DOHH2 (cell line): ENCODE results near the gene OPN1MW3.
"Not testable (repeated sequence)": the region's sequence is repeated elsewhere in the genome, so short reads cannot be mapped to it uniquely, and the experiment has no call there.

Source experiments
- CTCF ChIP-seq: fragments of 200-600 bp; sonication (generic); IDR thresholded peaks from one replicate; pipeline ENCODE4 v1.5.1; 2014; ENCODE audit warnings: antibody characterized with exemption, mild to moderate bottlenecking, low read depth, low read length; ENCODE audit not compliant: poor library complexity, severe bottlenecking
- EZH2phosphoT487 ChIP-seq: fragments of 200-600 bp; sonication (generic); IDR thresholded peaks from 2 replicates; pipeline ENCODE4 v1.6.1; 2017; ENCODE audit warnings: borderline replicate concordance, mild to moderate bottlenecking, antibody characterized with exemption, low read length, moderate library complexity, mixed read lengths

- TF ChIP-seq CTCF, EZH2phosphoT487: not testable (repeated sequence)
Measured at GRCh38 chrX:154226706-154227105, 30.7 kb upstream of the OPN1MW3 start.
